Vagina (tissue), 2 donors: ENCODE measurements around the gene EPC1.

Source experiments
- CTCF ChIP-seq, 3 experiments: fragments of 450-650 bp in 2 of 3; fragments of 200-600 bp in 1 of 3; sonication (generic) in 1 of 3; IDR thresholded peaks; one replicate each; pipeline ENCODE4 v1.5.1; 2017 to 2019; ENCODE audit warnings: antibody characterized with exemption in 3 of 3, mild to moderate bottlenecking in 2 of 3, moderate library complexity in 2 of 3
- POLR2AphosphoS5 ChIP-seq, 2 donors: sonication (generic); formaldehyde crosslinking; IDR thresholded peaks; one replicate each; pipeline ENCODE4 v1.9.0; 2017; ENCODE audit warnings: antibody characterized with exemption in 2 of 2, mild to moderate bottlenecking in 2 of 2, low read depth in 1 of 2; ENCODE audit not compliant: insufficient read depth in 1 of 2

- TF ChIP-seq POLR2AphosphoS5 (IDR thresholded peaks at IDR 0.05; ENCODE audit: insufficient read depth in 1 of 2, low read depth in 1 of 2) (no peak), CTCF (IDR thresholded peaks at IDR 0.05) (no peak)
Observed at GRCh38 chr10:32374605-32375004, 27.6 kb upstream of the EPC1 start.
